ENCODE measurements around the gene RAVER1. TPM values are rescaled to one million over a fixed set of nuclear protein-coding genes. Genes with fewer than 3 reads are reported as not detected.
A peak's percentile ranks its signal among the peaks of the same experiment; 100 is the strongest.

RAVER1 gene
- total and polyA plus RNA-seq, 2 experiments from 2014 or later = 23.0 to 29.2 TPM

GRCh38 chr19:10294368-10294697 lies 39.0 kb downstream of the RAVER1 start:
- H3K9ac ChIP-seq = no peak overlapping the region

GRCh38 chr19:10293637-10294367 lies 39.5 kb downstream of the RAVER1 start:
- WGBS, 2 experiments (ENCODE audit: low coverage in 1 of 2, low lambda C conversion rate in 2 of 2, missing lambda C conversion rate in 2 of 2) = 45 to 46% methylated on average over 49 of the region's 49 CpGs
- no peak for DNase-seq
- Histone ChIP-seq H3K9me2 (ENCODE audit: insufficient read depth) (no peaks in the 10 kb centered on the region), H4K20me1 (ENCODE audit: insufficient read depth) (no peaks in the 10 kb centered on the region), H3K9ac (no peak overlapping the region), H3K9me3 (ENCODE audit: low read depth) (no peaks in the 10 kb centered on the region), H2AFZ (no peak overlapping the region), H3K4me1 (ENCODE audit: insufficient read depth) (no peaks in the 10 kb centered on the region; the same call in 1 of the 2 replicates), H3K27me3 (replicated peaks; ENCODE audit: insufficient read depth) (no peaks in the 10 kb centered on the region), H3K27ac (no peak overlapping the region), H3K4me3 (no peak overlapping the region), H3K79me2 (ENCODE audit: insufficient read depth) (no peaks in the 10 kb centered on the region), H3F3A (ENCODE audit: insufficient read depth) (no peaks in the 10 kb centered on the region), H3K4me2 (ENCODE audit: unreplicated experiment) (no peak overlapping the region), H3K36me3 (ENCODE audit: low read depth) (no peaks in the 10 kb centered on the region)
- TF ChIP-seq EZH2 (IDR thresholded peaks at IDR 0.05; ENCODE audit: insufficient read depth, poor library complexity, severe bottlenecking) (no peak), EZH2phosphoT487 (IDR thresholded peaks at IDR 0.05; ENCODE audit: insufficient read depth, low read depth) (no peak)
- in situ Hi-C loops (cut with MboI) = no loop called here

More at GRCh38 chr19:10294368-10294697, 39.0 kb downstream of the RAVER1 start:
- H3K36me3 ChIP-seq (ENCODE audit: low read depth) = no peaks in the 10 kb centered on the region
- H3K4me2 ChIP-seq (ENCODE audit: unreplicated experiment) = no peak overlapping the region
- no peak overlapping the region for H3K27ac ChIP-seq
- H3K79me2 ChIP-seq (ENCODE audit: insufficient read depth) = no peaks in the 10 kb centered on the region
- no peaks in the 10 kb centered on the region for H3K27me3 ChIP-seq (replicated peaks; ENCODE audit: insufficient read depth)
- TF ChIP-seq EZH2 (IDR thresholded peaks at IDR 0.05; ENCODE audit: insufficient read depth, poor library complexity, severe bottlenecking) = no peak
- no peak for TF ChIP-seq EZH2phosphoT487 (IDR thresholded peaks at IDR 0.05; ENCODE audit: insufficient read depth, low read depth)
- 47 to 51% methylated on average over 19 to 23 of the region's 25 CpGs for WGBS, 2 experiments (ENCODE audit: low coverage in 1 of 2, low lambda C conversion rate in 2 of 2, missing lambda C conversion rate in 2 of 2)
- no peaks in the 10 kb centered on the region for H3F3A ChIP-seq (ENCODE audit: insufficient read depth)
- no peak overlapping the region for H2AFZ ChIP-seq
- no peaks in the 10 kb centered on the region for H4K20me1 ChIP-seq (ENCODE audit: insufficient read depth)
- in situ Hi-C loops (cut with MboI) = no loop called here
- no peaks in the 10 kb centered on the region for H3K9me3 ChIP-seq (ENCODE audit: low read depth)
- H3K4me1 ChIP-seq (ENCODE audit: insufficient read depth) = no peaks in the 10 kb centered on the region; the same call in 1 of the 2 replicates
- H3K9me2 ChIP-seq (ENCODE audit: insufficient read depth) = no peaks in the 10 kb centered on the region
- DNase-seq = no peak
- H3K4me3 ChIP-seq = no peak overlapping the region

GRCh38 chr19:10292789-10293636 lies 40.3 kb downstream of the RAVER1 start:
- H3K4me3 ChIP-seq = peak overlapping the region; percentile 72
- in situ Hi-C loops (cut with MboI) = no loop called here
- TF ChIP-seq EZH2 (IDR thresholded peaks at IDR 0.05; ENCODE audit: insufficient read depth, poor library complexity, severe bottlenecking) = no peak
- TF ChIP-seq EZH2phosphoT487 (IDR thresholded peaks at IDR 0.05; ENCODE audit: insufficient read depth, low read depth) = no peak
- no peaks in the 10 kb centered on the region for H3K79me2 ChIP-seq (ENCODE audit: insufficient read depth)
- no peaks in the 10 kb centered on the region for H3K9me3 ChIP-seq (ENCODE audit: low read depth)
- H2AFZ ChIP-seq = no peak overlapping the region
- H3K9me2 ChIP-seq (ENCODE audit: insufficient read depth) = no peaks in the 10 kb centered on the region
- WGBS, 2 experiments (ENCODE audit: low coverage in 1 of 2, low lambda C conversion rate in 2 of 2, missing lambda C conversion rate in 2 of 2) = 34 to 38% methylated on average over 54 to 56 of the region's 56 CpGs
- H3K4me1 ChIP-seq (ENCODE audit: insufficient read depth) = no peaks in the 10 kb centered on the region; the same call in 1 of the 2 replicates
- H3K27ac ChIP-seq = no peak overlapping the region
- H4K20me1 ChIP-seq (ENCODE audit: insufficient read depth) = no peaks in the 10 kb centered on the region
- no peaks in the 10 kb centered on the region for H3F3A ChIP-seq (ENCODE audit: insufficient read depth)
- no peak overlapping the region for H3K9ac ChIP-seq
- H3K4me2 ChIP-seq (ENCODE audit: unreplicated experiment) = no peak overlapping the region
- H3K36me3 ChIP-seq (ENCODE audit: low read depth) = no peaks in the 10 kb centered on the region
- peak; percentile 29 for DNase-seq
- no peaks in the 10 kb centered on the region for H3K27me3 ChIP-seq (replicated peaks; ENCODE audit: insufficient read depth)

DNA sequence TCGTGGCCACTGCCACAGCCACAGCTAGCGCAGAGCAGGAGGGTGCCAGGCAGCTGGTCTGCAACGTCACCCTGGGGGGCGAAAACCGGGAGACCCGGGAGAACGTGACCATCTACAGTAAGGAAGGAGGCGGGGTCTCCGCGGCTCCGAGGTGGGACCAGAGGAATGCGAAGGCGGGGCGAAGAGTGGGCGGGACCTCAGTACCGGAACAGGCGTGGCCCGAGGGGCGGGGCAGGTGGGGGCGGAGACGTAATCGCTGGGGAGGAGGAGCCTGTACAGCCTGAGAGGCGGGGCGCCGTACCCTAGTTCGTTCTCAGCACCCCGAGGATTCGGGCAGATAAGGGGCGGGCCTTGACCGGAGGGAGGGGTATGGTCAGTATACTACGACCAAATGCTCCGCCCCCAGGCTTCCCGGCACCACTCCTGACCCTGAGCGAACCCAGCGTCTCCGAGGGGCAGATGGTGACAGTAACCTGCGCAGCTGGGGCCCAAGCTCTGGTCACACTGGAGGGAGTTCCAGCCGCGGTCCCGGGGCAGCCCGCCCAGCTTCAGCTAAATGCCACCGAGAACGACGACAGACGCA lies 41.0 kb downstream of the RAVER1 start:
- WGBS, 2 experiments (ENCODE audit: low coverage in 1 of 2, low lambda C conversion rate in 2 of 2, missing lambda C conversion rate in 2 of 2) = 6 to 7% methylated on average over 28 to 45 of the region's 45 CpGs
- Histone ChIP-seq H3K27me3 (replicated peaks; ENCODE audit: insufficient read depth) (no peaks in the 10 kb centered on the region), H3K36me3 (ENCODE audit: low read depth) (no peaks in the 10 kb centered on the region), H3K4me3 (peak overlapping the region; percentile 72), H3K79me2 (ENCODE audit: insufficient read depth) (no peaks in the 10 kb centered on the region), H3K27ac (no peak overlapping the region), H3K4me2 (ENCODE audit: unreplicated experiment) (peak overlapping the region; percentile 80), H3K9me2 (ENCODE audit: insufficient read depth) (no peaks in the 10 kb centered on the region), H4K20me1 (ENCODE audit: insufficient read depth) (no peaks in the 10 kb centered on the region), H2AFZ (peak overlapping the region; percentile 76), H3F3A (ENCODE audit: insufficient read depth) (no peaks in the 10 kb centered on the region), H3K9me3 (ENCODE audit: low read depth) (no peaks in the 10 kb centered on the region), H3K4me1 (ENCODE audit: insufficient read depth) (no peaks in the 10 kb centered on the region; the same call in 1 of the 2 replicates), H3K9ac (peak overlapping the region; percentile 70)
- TF ChIP-seq EZH2 (IDR thresholded peaks at IDR 0.05; ENCODE audit: insufficient read depth, poor library complexity, severe bottlenecking) (no peak), EZH2phosphoT487 (IDR thresholded peaks at IDR 0.05; ENCODE audit: insufficient read depth, low read depth) (no peak)
- peak; percentile 91 for DNase-seq
- in situ Hi-C loops (cut with MboI) = no loop called here
